Activated CD8-positive, alpha-beta memory T cell treated with anti-CD3 and anti-CD28 coated beads for 48 hours (primary cell): Measurements from ENCODE around the gene PSMD11.

Experiments used
- DNase-seq, 3 experiments: peaks; one replicate each; pipeline ENCODE4 v3.0.0-alpha.2; 2020; ENCODE audit warnings: low read depth in 2 of 3, low spot score in 2 of 3

Gene PSMD11

GRCh38 chr17:32464374-32464773 is 20.1 kb downstream of the PSMD11 start:
- no peak for DNase-seq

GRCh38 chr17:32467949-32468348 is 23.6 kb downstream of the PSMD11 start:
- no peak for DNase-seq

DNA sequence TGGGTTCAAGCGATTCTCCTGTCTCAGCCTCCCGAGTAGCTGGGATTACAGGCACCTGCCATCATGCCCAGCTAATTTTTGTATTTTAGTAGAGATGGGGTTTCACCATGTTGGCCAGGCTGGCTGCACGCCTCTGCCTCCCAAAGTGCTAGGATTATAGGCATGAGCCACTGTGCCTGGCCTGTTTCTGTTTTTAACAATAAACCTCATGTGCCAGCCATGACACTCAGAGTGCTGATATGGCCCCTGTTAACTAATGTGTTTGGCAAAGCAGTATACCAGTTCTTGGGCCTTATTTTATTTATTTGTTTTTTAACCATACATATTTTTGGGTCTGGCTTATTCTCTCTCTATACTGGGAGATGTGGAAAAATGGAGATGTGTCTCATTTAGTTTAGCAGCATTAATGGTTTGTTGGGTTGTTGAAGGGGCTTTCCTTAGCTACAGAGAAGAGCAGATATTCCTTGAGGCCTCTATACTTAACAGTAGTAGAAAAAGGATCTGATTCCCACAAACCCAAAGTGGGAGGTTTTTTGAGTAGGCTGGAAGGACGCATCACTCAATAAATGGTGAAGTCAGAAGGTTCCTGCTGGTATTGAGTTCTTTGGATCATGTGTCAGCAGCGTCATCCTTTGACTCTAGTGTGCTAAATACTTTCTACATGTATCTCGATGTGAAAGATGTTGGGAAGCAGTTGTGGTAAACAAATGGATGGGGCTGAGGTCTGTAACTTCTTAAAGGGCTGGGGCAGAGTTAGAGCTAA is 26.3 kb downstream of the PSMD11 start:
- DNase-seq, result no peak

DNA sequence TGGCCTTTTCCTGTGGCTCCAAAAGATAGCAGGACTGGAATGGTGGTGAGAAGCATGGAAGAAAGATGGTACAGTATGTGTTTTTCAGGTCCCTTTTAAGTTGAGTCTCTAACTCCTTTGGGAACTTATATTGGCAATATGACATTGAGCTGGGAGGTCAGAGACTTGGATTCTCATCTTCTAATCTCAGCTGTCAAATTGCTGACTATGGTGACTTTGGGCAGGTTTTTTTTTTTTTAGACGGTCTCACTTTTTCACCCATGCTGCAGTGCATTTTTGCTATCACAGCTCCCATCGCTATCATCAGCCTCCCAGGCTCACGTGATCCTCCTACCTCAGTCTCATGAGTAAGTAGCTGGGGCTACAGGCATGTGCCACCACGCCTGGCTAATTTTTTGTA is 27.3 kb downstream of the PSMD11 start:
- no peak for DNase-seq

DNA sequence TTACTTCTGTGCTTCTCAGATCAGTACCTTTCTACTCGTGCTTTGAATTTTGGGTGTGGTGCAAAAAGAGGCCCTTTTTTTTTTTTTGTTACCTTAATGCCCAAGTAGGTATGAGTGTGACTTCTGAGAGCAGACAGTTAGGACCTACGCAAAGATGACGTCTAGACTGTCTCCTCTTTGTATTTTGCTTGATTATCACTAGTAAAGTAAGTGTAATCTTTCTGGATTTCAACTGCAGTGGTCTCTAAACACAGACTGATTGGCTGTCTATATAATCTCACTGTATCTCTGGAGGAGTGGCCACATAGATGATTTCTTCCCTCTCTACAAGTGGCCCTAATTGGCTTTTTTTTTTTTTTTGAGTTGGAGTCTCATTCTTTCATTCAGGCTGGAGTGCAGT is 30.9 kb downstream of the PSMD11 start:
- no peak for DNase-seq

GRCh38 chr17:32477220-32477619 is 32.9 kb downstream of the PSMD11 start:
- no peak for DNase-seq

GRCh38 chr17:32479074-32479617 is 34.8 kb downstream of the PSMD11 start:
- no peak for DNase-seq

DNA sequence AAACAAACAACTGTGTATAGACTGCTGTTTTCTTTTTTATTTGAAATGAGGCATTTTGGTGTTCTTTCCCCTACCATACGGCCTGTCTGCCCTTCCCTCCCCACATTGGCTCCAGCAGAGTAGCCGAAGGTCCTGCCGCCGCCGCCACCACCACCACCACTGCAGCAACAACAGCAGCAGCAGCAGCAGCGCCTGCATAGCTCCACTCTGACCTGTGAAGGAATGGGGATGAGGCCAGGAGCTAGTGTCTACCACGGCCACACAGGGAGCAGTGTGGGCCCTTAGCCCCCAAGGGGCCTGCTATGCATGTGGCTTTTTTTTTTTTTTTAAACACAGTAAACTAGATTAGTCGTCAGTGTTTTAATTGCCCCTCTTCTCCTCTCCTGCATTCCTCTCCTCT is 36.9 kb downstream of the PSMD11 start:
- no peak for DNase-seq

DNA sequence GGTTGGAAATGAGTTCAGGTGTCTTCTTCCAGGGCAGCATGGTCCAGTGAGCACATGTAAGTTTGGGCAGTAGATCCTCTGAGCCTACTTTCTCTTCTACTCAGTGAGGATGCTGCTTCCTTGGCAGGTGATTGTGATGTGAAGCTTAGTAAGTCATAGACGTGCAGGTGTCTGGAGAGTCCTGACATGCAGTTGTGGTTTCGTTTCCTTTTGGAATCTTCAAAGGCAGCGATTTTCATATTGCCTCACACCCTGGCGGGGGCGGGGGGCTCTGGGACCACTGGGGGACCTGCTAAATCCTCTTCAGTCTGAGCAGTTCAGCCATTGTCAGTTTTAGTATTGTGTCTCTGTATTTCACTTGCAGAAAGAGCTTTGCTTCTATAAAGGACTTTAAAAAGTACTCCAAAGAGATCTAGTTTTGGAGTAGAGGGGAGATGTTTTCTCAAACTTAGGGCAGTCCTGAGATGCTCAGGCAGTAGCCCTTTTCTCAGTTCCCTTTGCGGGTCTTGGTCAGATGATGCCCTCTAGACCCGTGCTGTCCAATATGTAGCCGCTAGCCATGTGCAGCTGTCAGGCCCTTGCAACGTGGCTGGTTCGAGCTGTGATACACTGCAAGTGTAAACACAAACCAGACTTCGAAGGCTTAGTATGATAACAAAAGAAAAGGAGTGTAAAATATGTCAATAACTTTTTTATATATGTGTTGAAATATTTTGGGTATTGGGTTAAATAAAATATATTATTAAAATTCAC is 38.4 kb downstream of the PSMD11 start:
- no peak for DNase-seq

GRCh38 chr17:32483451-32484019 is 39.2 kb downstream of the PSMD11 start:
- DNase-seq, result no peak

GRCh38 chr17:32484041-32484461 is 39.7 kb downstream of the PSMD11 start:
- DNase-seq, result no peak

DNA sequence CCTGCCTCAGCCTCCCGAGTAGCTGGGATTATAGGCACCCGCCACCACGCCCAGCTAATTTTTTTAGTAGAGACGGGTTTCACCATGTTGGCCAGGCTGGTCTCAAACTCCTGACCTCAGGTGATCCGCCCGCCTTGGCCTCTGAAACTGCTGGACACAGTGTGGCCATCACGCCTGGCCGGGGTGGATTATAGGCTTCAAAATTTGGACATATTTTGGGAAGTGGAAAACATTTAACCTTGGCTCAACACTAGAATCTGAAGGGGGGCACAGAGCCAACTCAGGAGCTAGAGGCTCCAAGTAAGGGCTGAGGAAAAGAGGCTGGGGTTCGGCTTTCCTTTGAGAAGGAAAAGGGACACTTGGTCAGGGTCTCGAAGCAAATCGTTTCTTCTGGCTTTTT is 40.3 kb downstream of the PSMD11 start:
- DNase-seq, result no peak

GRCh38 chr17:32485261-32486110 is 41.2 kb downstream of the PSMD11 start:
- no peak for DNase-seq

GRCh38 chr17:32486111-32486700 is 41.9 kb downstream of the PSMD11 start:
- no peak for DNase-seq

- DNase-seq, result peak in 1 of 3 experiments; percentile 44
Measured at GRCh38 chr17:32486701-32487472, 42.6 kb downstream of the PSMD11 start, which contains the start of gene CDK5R1. Gene CDK5R1 (plus strand): TSS chr17:32486993. CDS start chr17:32487621, 628 bp downstream.

GRCh38 chr17:32487473-32488176 is 43.3 kb downstream of the PSMD11 start:
- no peak for DNase-seq

- DNase-seq, result no peak
Measured at GRCh38 chr17:32488177-32488542, 43.9 kb downstream of the PSMD11 start.

- DNase-seq, result no peak
Measured at GRCh38 chr17:32488604-32489180, 44.4 kb downstream of the PSMD11 start.
